Progenitor cell of endocrine pancreas (in vitro differentiated cells): Measurements from ENCODE around the gene FAM227B. TPM values are rescaled to one million over a fixed set of nuclear protein-coding genes. Genes with fewer than 3 reads are reported as not detected.
"Not testable (repeated sequence)": the region's sequence is repeated elsewhere in the genome, so short reads cannot be mapped to it uniquely, and the experiment has no call there.

ENCODE experiments used
- DNase-seq: peaks from one replicate; pipeline ENCODE4 v3.0.0; 2021; ENCODE audit warnings: low spot score; ENCODE audit not compliant: unreplicated experiment
- H3K27ac Mint-ChIP-seq: 2 replicates; pipeline ENCODE4 v1.8.0; 2021; ENCODE audit warnings: mild to moderate bottlenecking, moderate library complexity, mixed read lengths
- H3K27me3 Mint-ChIP-seq: 2 replicates; pipeline ENCODE4 v1.8.0; 2021; ENCODE audit warnings: mixed read lengths
- H3K36me3 Mint-ChIP-seq: 2 replicates; pipeline ENCODE4 v1.8.0; 2022; ENCODE audit warnings: mixed read lengths; ENCODE audit not compliant: insufficient read depth
- H3K4me1 Mint-ChIP-seq: 2 replicates; pipeline ENCODE4 v1.8.0; 2021; ENCODE audit warnings: low read depth, mixed read lengths
- H3K4me3 Mint-ChIP-seq: 2 replicates; pipeline ENCODE4 v1.8.0; 2021; ENCODE audit warnings: low read depth, mild to moderate bottlenecking, moderate library complexity, mixed read lengths
- H3K9me3 Mint-ChIP-seq: 2 replicates; pipeline ENCODE4 v1.8.0; 2021; ENCODE audit warnings: low read depth, mixed read lengths
- total RNA-seq: library from RNA; stranded (reverse); gene quantifications from 2 replicates; pipeline ENCODE4 v1.2.1, GENCODE V29; 2021
- TF ChIP-seq, protein P1 (sequence below): fragments of 200-600 bp; sonication (generic); IDR thresholded peaks from one replicate; pipeline ENCODE4 v1.5.0; 2021; ENCODE audit warnings: antibody characterized with exemption, mild to moderate bottlenecking; ENCODE audit not compliant: unreplicated experiment

The FAM227B gene
- total RNA-seq, 1 donor from 2014 or later = 8.9 TPM

DNA sequence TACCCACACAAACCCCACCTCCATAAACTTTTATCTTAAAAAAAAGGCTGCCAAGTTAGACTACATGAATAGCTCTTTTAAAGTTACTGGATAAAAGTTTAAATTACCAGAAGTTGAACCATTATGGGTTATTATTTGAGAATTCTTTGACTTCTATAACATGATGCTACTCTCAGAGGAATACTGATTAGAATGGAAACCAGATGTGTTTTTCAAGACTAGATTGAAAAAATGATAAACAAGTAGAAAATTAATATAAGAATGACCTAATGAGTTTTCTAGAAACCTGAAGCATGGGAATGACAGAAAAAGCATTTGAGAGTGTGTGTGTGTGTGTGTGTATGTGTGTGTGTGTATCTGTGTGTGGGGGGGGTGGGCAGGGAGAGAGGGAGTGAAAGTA is 210.0 kb downstream of the FAM227B start:
- H3K9me3 Mint-ChIP-seq = no peaks in the 10 kb centered on the region
- no peaks in the 10 kb centered on the region for H3K4me1 Mint-ChIP-seq
- H3K36me3 Mint-ChIP-seq = no peaks in the 10 kb centered on the region
- no peak for DNase-seq
- no peaks in the 10 kb centered on the region for H3K27me3 Mint-ChIP-seq
- TF ChIP-seq, protein P1, sequence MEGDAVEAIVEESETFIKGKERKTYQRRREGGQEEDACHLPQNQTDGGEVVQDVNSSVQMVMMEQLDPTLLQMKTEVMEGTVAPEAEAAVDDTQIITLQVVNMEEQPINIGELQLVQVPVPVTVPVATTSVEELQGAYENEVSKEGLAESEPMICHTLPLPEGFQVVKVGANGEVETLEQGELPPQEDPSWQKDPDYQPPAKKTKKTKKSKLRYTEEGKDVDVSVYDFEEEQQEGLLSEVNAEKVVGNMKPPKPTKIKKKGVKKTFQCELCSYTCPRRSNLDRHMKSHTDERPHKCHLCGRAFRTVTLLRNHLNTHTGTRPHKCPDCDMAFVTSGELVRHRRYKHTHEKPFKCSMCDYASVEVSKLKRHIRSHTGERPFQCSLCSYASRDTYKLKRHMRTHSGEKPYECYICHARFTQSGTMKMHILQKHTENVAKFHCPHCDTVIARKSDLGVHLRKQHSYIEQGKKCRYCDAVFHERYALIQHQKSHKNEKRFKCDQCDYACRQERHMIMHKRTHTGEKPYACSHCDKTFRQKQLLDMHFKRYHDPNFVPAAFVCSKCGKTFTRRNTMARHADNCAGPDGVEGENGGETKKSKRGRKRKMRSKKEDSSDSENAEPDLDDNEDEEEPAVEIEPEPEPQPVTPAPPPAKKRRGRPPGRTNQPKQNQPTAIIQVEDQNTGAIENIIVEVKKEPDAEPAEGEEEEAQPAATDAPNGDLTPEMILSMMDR = no peak
- H3K4me3 Mint-ChIP-seq = no peak overlapping the region
- H3K27ac Mint-ChIP-seq = no peak overlapping the region

DNA sequence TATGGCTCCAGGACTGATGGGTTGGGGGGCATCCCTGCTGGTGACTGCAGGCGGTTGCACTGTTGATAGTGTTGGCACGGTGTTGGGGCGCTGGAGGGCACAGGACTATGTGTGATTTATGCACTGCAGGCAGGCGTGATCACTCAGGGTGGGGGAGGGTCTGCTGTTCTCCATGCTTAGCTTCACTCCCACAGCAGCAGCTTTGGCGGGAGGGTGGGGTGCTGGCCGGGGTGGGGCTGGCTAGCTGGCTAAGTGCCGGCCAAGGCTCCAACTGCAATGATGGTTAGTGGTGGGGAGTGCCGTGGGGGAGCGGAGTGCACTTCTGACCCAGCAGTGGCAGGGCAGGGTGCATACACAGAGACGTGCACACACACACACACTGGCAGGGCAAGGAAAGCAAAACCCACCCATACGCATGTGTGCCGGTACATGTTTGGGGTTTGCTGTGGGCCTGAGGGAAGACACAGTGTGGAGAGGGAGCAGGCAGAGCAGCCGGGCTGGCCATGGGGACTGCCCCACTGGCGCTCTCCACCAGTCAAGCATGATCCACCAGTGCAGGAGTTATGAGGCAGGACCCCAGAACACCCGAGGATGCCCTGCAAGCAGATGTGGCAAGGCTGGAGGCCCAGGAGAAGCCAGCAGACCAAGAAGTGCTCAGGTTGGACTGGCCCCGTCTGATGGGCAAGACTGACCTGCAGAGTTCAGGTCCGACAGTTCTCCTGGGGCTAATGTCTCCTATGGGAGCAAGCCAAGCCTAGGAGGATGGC is 214.1 kb downstream of the FAM227B start:
- no peak overlapping the region for H3K4me3 Mint-ChIP-seq
- no peak for DNase-seq
- peaks cover 13% of the 10 kb centered on the region for H3K9me3 Mint-ChIP-seq
- TF ChIP-seq, protein P1 = no peak
- no peaks in the 10 kb centered on the region for H3K4me1 Mint-ChIP-seq
- no peak overlapping the region for H3K27ac Mint-ChIP-seq
- H3K36me3 Mint-ChIP-seq = no peaks in the 10 kb centered on the region
- no peaks in the 10 kb centered on the region for H3K27me3 Mint-ChIP-seq

DNA sequence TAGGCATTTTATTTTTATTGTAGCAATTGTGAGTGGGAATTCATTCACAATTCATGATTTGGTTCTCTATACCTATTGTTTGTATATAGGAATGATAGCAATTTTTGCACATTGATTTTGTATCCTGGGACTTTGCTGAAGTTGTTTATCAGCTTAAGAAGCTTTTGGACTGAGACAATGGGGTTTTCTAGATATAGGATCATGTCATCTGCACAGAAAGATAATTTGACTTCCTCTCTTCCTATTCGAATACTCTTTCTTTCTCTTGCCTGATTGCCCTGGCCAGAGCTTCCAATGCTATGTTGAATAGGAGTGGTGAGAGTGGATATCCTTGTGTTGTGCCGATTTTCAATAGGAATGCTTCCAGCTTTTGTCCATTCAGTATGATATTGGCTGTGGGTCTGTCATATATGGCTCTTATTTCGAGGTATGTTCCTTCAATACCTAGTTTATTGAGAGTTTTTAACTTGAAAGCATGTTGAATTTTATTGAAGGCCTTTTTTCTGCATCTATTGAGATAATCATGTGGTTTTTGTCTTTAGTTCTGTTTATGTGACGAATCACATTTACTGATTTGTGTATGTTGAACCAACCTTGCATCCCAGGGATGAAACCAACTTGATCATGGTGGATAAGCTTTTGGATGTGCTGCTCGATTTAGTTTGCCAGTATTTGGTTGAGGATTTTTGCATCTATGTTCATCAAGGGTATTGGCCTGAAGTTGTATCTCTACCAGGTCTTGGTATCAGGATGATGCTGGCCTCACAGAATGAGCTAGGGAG is 217.9 kb downstream of the FAM227B start:
- not testable (repeated sequence) for H3K36me3 Mint-ChIP-seq, H3K4me3 Mint-ChIP-seq, H3K27me3 Mint-ChIP-seq, DNase-seq, H3K4me1 Mint-ChIP-seq, H3K27ac Mint-ChIP-seq
- peaks cover 14% of the 10 kb centered on the region for H3K9me3 Mint-ChIP-seq

DNA sequence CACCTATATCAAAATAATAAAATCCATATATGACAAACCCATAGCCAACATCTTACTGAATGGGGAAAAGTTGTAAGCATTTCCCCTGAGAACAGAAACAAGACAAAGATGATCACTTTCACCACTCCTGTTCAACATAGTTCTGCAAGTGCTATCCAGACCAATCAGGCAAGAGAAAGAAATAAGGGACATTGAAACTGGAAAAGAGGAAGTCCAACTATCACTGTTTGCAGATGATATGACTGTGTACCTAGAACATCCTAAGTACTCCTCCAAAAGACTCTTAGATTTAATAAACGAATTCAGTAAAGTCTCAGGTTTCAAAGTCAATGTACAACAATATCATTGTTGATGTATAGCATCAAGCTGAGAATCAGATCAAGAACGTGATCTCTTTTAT is 233.1 kb downstream of the FAM227B start:
- H3K9me3 Mint-ChIP-seq = peaks cover 8% of the 10 kb centered on the region
- no peaks in the 10 kb centered on the region for H3K36me3 Mint-ChIP-seq
- no peak overlapping the region for H3K4me3 Mint-ChIP-seq
- no peak overlapping the region for H3K27ac Mint-ChIP-seq
- no peaks in the 10 kb centered on the region for H3K27me3 Mint-ChIP-seq
- no peaks in the 10 kb centered on the region for H3K4me1 Mint-ChIP-seq
- TF ChIP-seq, protein P1 = no peak
- no peak for DNase-seq

DNA sequence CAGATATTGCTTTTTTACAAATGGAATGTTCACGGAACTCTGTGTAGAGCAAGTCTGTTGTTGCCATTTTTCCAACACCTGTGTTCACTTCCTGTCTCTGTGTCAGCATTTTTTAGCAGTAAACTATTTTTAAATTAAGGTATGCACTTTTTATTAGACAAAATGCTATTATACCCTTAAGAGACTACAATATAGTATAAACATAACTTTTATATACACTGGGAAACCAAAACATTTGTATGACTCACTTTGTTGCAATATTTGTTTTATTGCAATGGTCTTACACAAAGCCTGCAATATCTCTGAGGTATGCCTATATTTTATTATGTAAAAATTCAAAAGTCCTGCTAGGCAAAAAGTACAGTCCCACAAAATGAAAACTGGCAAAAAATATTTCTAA is 237.4 kb downstream of the FAM227B start:
- TF ChIP-seq, protein P1 = no peak
- H3K9me3 Mint-ChIP-seq = peaks cover 8% of the 10 kb centered on the region
- no peak overlapping the region for H3K27ac Mint-ChIP-seq
- H3K4me3 Mint-ChIP-seq = no peak overlapping the region
- H3K27me3 Mint-ChIP-seq = no peaks in the 10 kb centered on the region
- no peaks in the 10 kb centered on the region for H3K36me3 Mint-ChIP-seq
- H3K4me1 Mint-ChIP-seq = no peaks in the 10 kb centered on the region
- DNase-seq = no peak
